22Rv1 (cell line): ENCODE results near the gene TBC1D1.

Experiments
- H3K27ac ChIP-seq: fragments of 450-650 bp; 2 replicates; pipeline ENCODE4 v1.5.1; 2017
- ZFX ChIP-seq: fragments of 450-650 bp; IDR thresholded peaks from 2 replicates; pipeline ENCODE4 v1.6.1; 2017; ENCODE audit warnings: antibody characterized with exemption, borderline replicate concordance
- TF ChIP-seq, protein P1 (sequence below): fragments of 450-650 bp; IDR thresholded peaks from 2 replicates; pipeline ENCODE4 v1.5.1; 2017; ENCODE audit warnings: mild to moderate bottlenecking

TBC1D1 gene, protein sequence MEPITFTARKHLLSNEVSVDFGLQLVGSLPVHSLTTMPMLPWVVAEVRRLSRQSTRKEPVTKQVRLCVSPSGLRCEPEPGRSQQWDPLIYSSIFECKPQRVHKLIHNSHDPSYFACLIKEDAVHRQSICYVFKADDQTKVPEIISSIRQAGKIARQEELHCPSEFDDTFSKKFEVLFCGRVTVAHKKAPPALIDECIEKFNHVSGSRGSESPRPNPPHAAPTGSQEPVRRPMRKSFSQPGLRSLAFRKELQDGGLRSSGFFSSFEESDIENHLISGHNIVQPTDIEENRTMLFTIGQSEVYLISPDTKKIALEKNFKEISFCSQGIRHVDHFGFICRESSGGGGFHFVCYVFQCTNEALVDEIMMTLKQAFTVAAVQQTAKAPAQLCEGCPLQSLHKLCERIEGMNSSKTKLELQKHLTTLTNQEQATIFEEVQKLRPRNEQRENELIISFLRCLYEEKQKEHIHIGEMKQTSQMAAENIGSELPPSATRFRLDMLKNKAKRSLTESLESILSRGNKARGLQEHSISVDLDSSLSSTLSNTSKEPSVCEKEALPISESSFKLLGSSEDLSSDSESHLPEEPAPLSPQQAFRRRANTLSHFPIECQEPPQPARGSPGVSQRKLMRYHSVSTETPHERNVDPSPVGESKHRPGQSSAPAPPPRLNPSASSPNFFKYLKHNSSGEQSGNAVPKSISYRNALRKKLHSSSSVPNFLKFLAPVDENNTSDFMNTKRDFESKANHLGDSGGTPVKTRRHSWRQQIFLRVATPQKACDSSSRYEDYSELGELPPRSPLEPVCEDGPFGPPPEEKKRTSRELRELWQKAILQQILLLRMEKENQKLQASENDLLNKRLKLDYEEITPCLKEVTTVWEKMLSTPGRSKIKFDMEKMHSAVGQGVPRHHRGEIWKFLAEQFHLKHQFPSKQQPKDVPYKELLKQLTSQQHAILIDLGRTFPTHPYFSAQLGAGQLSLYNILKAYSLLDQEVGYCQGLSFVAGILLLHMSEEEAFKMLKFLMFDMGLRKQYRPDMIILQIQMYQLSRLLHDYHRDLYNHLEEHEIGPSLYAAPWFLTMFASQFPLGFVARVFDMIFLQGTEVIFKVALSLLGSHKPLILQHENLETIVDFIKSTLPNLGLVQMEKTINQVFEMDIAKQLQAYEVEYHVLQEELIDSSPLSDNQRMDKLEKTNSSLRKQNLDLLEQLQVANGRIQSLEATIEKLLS (N-terminal part only)

DNA sequence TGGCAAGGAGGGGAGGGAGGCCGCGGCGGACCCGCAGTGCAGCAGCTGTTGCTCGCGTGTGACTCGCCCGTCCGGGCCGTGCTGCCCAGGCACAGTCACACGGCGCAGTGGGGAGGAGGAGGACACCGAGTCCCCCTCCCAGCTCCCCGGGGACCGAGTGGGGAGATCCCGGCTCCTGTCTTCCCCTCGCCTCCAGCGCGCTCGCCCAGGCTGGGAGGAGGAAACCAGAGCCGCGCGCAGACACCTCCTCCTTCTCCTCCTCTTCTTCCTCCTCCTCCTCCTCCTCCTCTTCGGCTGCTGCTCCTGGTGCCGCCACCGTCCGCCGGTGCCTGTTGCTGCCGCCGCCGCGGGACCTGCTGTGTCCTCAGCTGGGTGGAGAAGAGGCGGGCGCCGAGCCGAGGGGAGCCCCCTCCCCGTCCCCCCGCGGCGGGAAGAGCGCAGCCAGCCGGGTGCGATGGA is at the start of gene TBC1D1:
TSS of gene TBC1D1 (plus strand) at position 284 of the 459 bp plus-strand sequence. CDS start 11,012 bp downstream, outside the sequence.
- no peak for TF ChIP-seq ZFX
- TF ChIP-seq, protein P1, sequence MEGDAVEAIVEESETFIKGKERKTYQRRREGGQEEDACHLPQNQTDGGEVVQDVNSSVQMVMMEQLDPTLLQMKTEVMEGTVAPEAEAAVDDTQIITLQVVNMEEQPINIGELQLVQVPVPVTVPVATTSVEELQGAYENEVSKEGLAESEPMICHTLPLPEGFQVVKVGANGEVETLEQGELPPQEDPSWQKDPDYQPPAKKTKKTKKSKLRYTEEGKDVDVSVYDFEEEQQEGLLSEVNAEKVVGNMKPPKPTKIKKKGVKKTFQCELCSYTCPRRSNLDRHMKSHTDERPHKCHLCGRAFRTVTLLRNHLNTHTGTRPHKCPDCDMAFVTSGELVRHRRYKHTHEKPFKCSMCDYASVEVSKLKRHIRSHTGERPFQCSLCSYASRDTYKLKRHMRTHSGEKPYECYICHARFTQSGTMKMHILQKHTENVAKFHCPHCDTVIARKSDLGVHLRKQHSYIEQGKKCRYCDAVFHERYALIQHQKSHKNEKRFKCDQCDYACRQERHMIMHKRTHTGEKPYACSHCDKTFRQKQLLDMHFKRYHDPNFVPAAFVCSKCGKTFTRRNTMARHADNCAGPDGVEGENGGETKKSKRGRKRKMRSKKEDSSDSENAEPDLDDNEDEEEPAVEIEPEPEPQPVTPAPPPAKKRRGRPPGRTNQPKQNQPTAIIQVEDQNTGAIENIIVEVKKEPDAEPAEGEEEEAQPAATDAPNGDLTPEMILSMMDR = no peak
- no peak within 1 kb of the TSS for H3K27ac ChIP-seq

DNA sequence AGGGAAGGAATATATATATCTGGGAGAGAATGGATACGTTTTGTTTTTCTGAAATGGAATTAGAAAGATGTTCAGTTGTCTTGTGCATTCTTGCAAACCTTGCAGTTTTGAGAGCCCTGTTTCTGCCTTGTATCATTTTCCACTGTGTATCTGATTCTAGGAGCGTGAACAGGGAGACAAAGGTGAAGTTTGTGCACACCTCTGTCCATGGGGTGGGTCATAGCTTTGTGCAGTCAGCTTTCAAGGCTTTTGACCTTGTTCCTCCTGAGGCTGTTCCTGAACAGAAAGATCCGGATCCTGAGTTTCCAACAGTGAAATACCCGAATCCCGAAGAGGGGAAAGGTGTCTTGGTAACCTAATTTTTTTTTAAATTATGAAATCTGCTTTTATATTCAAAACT is 46.7 kb upstream of the TBC1D1 start:
- TF ChIP-seq, protein P1 = no peak
- no peak for TF ChIP-seq ZFX
- H3K27ac ChIP-seq = no peak overlapping the region

DNA sequence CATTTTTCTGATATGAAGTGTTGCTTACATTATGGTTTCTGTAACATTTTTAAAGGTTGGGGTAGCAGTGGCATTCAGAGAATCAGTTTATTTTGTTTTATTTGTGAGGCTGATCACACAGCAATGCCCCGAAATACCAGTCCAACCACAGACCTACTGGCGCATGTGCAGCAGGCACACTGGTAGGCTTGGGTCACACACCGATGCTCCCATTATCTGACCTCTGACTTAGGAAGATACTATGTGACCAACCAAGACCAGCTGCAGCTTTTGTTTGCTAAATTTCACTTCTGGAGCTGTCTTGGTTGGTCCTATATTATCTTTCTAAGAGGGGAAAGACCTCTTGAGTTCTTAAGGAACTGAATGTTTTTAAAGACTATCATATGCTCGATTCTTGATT is 45.7 kb upstream of the TBC1D1 start:
- TF ChIP-seq, protein P1 = no peak
- TF ChIP-seq ZFX = no peak
- H3K27ac ChIP-seq = no peak overlapping the region

DNA sequence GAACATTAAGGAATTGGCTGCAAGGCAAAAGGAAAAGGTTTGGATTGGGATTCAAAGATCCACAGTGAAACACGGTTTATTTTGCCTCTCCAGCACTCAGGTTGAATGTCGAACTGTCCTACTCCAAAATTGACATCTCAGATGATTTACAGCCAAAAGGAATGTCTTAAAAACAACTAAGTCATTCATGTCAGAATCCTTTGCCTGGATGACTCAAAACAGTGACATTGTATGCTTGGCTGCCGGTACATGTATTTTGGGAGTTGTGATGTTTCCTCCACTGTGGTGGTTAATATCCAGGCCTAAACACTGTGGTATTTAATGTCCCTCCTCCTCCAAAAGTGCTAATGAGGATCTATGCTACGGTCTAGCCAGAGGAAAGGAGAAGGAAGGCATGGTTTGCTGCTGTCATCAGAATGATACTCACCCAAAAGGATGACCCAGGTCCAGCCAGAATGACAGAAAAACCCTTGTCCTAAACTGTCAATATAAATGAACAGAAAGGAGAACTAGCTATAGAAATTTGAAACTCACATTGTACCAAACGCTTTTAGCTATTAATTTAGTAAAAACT is 43.5 kb upstream of the TBC1D1 start:
- H3K27ac ChIP-seq = no peak overlapping the region
- no peak for TF ChIP-seq ZFX
- TF ChIP-seq, protein P1 = no peak

DNA sequence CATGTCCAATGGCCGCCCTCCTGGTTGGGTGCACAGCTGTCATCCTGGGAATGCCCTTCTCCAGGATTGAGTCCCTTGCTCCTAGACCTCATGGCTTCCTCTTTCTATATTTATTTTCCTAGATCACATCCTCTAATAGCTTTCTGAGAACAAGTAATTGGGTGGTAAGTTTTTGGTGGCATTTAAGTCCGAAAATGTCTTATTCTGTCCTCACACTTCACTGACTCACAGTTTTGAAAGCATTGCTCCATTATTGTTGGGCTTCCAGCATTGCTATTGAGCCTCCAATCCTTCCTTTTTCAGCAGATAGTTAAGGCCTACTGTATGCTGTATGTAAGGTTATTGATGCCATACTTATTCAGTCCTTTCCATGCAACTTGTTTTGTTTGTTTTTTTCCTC is 38.5 kb upstream of the TBC1D1 start:
- no peak for TF ChIP-seq ZFX
- TF ChIP-seq, protein P1 = no peak
- no peak overlapping the region for H3K27ac ChIP-seq

DNA sequence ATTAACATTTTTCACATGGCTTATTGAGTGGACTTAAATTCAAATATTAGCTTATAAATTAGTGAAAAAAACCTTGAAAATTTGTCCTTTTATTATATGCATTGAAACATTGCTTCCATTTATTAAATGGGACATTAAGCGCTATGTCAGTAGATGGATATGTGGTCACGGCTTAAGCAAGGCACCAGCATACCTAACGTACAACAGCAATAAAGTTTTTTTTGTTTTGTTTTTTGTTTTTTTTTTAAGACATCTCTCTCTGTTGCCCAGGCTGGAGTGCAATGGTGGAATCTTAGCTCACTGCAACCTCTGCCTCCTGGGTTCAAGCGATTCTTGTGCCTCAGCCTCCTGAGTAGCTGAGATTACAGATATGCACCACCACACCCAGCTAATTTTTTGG is 32.8 kb upstream of the TBC1D1 start:
- H3K27ac ChIP-seq = no peak overlapping the region
- no peak for TF ChIP-seq ZFX
- TF ChIP-seq, protein P1 = no peak
